ENCODE results near the gene IFNAR1. TPM values are rescaled to one million over a fixed set of nuclear protein-coding genes. Genes with fewer than 3 reads are reported as not detected.

The IFNAR1 gene
- total RNA-seq, 1 donor from 2014 or later = 64.5 TPM

GRCh38 chr21:33384841-33385331 lies 60.1 kb downstream of the IFNAR1 start:
- no peak for ATAC-seq
- H3K4me1 ChIP-seq = peaks cover 47% of the 10 kb centered on the region
- no peaks in the 10 kb centered on the region for H3K36me3 ChIP-seq
- intact Hi-C loops (cut with DNase I) = no loop called here
- H3K27me3 ChIP-seq (ENCODE audit: low read depth) = no peaks in the 10 kb centered on the region
- no peak overlapping the region for H3K27ac ChIP-seq
- DNase-seq = no peak
- H3K4me3 ChIP-seq = no peak overlapping the region
- TF ChIP-seq, protein P1, sequence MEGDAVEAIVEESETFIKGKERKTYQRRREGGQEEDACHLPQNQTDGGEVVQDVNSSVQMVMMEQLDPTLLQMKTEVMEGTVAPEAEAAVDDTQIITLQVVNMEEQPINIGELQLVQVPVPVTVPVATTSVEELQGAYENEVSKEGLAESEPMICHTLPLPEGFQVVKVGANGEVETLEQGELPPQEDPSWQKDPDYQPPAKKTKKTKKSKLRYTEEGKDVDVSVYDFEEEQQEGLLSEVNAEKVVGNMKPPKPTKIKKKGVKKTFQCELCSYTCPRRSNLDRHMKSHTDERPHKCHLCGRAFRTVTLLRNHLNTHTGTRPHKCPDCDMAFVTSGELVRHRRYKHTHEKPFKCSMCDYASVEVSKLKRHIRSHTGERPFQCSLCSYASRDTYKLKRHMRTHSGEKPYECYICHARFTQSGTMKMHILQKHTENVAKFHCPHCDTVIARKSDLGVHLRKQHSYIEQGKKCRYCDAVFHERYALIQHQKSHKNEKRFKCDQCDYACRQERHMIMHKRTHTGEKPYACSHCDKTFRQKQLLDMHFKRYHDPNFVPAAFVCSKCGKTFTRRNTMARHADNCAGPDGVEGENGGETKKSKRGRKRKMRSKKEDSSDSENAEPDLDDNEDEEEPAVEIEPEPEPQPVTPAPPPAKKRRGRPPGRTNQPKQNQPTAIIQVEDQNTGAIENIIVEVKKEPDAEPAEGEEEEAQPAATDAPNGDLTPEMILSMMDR (IDR thresholded peaks at IDR 0.05) = no peak
- no peaks in the 10 kb centered on the region for H3K9me3 ChIP-seq

GRCh38 chr21:33386222-33386784 lies 61.5 kb downstream of the IFNAR1 start:
- TF ChIP-seq, protein P1 (IDR thresholded peaks at IDR 0.05) = peak; percentile 7
- H3K27me3 ChIP-seq (ENCODE audit: low read depth) = no peaks in the 10 kb centered on the region
- H3K36me3 ChIP-seq = no peaks in the 10 kb centered on the region
- ATAC-seq = no peak
- no peak for DNase-seq
- peaks cover 35% of the 10 kb centered on the region for H3K4me1 ChIP-seq
- H3K27ac ChIP-seq = no peak overlapping the region
- no peak overlapping the region for H3K4me3 ChIP-seq
- H3K9me3 ChIP-seq = no peaks in the 10 kb centered on the region
- intact Hi-C loops (cut with DNase I) = no loop called here

DNA sequence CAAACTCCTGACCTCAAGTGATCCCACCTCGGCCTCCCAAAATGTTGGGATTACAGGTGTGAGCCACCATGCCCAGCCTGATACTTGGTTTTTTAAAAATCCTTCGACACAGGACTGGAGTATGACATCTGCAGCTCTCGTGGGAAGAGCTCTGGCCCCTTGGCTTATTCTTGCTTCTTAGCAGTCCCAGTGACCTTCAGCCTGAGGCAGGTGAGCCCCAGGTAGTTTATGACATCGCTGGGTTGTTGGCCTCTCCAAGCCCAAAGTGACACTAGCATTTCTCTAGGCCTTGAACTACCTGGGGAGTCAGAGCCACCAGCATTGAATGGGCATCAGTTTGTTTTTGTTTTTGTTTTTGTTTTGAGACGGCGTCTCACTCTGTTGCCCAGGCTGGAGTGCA lies 62.5 kb downstream of the IFNAR1 start:
- H3K27ac ChIP-seq = no peak overlapping the region
- DNase-seq (no peak), ATAC-seq (no peak)
- H3K4me1 ChIP-seq = peaks cover 28% of the 10 kb centered on the region
- H3K36me3 ChIP-seq = no peaks in the 10 kb centered on the region
- no peaks in the 10 kb centered on the region for H3K27me3 ChIP-seq (ENCODE audit: low read depth)
- no peak overlapping the region for H3K4me3 ChIP-seq
- H3K9me3 ChIP-seq = no peaks in the 10 kb centered on the region
- intact Hi-C loops (cut with DNase I) = no loop called here
- TF ChIP-seq, protein P1 (IDR thresholded peaks at IDR 0.05) = no peak

GRCh38 chr21:33388188-33388587 lies 63.4 kb downstream of the IFNAR1 start:
- TF ChIP-seq, protein P1 (IDR thresholded peaks at IDR 0.05) = no peak
- Histone ChIP-seq H3K36me3 (no peaks in the 10 kb centered on the region), H3K4me1 (peaks cover 19% of the 10 kb centered on the region), H3K9me3 (no peaks in the 10 kb centered on the region), H3K27me3 (ENCODE audit: low read depth) (no peaks in the 10 kb centered on the region), H3K27ac (peak overlapping the region; percentile 31), H3K4me3 (no peak overlapping the region)
- intact Hi-C loops (cut with DNase I) = no loop called here
- ATAC-seq (no peak), DNase-seq (no peak)

DNA sequence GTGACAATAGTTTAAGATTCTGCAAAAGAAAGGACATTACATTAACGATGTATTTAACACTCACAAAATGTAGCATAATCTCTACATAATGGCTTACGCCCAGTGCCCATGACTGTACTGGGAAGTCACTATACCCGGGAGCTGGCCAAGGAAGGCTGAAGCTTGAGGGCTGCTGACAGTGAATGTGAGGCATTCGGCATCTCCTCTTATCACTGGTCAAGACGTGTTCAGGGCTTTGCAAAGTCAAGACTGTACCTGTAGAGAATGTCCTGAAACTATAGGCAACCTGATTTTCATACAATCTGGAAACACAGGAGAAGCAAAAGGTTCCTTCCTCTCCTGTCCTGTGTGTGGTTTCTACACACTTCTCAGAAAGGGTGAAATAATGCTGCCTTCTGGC lies 65.7 kb downstream of the IFNAR1 start:
- Histone ChIP-seq H3K4me1 (peaks cover 16% of the 10 kb centered on the region), H3K27ac (no peak overlapping the region)

More for the DNA sequence above, 65.7 kb downstream of the IFNAR1 start:
- H3K4me3 ChIP-seq = no peak overlapping the region
- TF ChIP-seq, protein P1 (IDR thresholded peaks at IDR 0.05) = no peak
- no peaks in the 10 kb centered on the region for H3K9me3 ChIP-seq
- intact Hi-C loops (cut with DNase I) = no loop called here
- ATAC-seq (no peak), DNase-seq (no peak)
- H3K27me3 ChIP-seq (ENCODE audit: low read depth) = no peaks in the 10 kb centered on the region
- H3K36me3 ChIP-seq = no peaks in the 10 kb centered on the region

All from lower lobe of right lung (tissue), 2 donors.